HG03196 (cell line): ENCODE data around the gene LCORL.
"Not testable (repeated sequence)": the region's sequence is repeated elsewhere in the genome, so short reads cannot be mapped to it uniquely, and the experiment has no call there.

ENCODE experiments used
- ATAC-seq: cut with Tn5 transposase; IDR thresholded peaks from one replicate; pipeline ENCODE4 v1.9.1; 2021; ENCODE audit not compliant: unreplicated experiment

LCORL gene

GRCh38 chr4:17865866-17866363, 155.6 kb downstream of the LCORL start:
- ATAC-seq: no peak

- ATAC-seq: not testable (repeated sequence)
Observed at GRCh38 chr4:17861906-17862305, 159.6 kb downstream of the LCORL start.

DNA sequence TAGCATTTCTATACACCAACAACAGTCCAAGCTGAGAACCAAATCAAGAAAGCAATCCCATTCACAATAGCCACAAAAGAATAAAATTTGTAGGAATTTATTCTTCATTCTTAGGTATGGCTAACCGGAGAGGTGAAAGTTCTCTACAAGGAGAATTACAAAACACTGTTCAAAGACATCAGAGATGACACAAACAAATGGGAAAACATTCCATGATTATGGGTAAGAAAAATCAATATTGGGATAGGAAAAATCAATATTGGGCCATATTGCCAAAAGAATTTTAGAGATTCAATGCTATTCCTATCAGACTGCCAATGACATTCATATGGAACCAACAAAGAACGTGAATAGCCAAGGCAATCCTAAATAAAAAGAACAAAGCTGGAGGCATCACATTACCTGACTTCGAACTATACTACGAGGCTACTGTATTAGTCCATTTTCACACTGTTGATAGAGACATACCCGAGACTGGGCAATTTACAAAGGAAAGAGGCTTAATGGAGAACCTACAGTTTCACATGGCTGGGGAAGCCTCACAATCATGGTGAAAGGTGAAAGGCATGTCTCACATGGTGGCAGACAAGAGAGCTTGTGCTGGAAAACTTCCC, 161.7 kb downstream of the LCORL start:
- ATAC-seq: no peak

DNA sequence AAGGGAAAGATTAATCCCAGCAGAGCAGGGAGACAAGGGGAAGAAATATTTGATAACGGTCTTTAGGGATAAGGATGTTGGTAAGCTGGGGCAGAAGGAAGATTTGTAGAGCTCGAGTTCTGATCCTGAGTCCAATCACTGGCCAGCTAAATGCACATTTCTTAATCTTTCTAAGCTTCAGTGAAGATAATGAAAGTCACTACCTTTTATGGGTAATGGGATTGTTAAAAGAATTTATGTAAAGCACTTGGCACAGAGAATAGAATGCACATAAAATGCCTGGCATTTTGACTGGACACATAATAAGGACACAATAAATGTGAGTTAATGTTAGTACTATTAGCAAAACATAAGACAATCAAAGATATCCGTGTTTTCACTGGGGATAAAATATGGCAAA, 167.5 kb downstream of the LCORL start:
- ATAC-seq: no peak

DNA sequence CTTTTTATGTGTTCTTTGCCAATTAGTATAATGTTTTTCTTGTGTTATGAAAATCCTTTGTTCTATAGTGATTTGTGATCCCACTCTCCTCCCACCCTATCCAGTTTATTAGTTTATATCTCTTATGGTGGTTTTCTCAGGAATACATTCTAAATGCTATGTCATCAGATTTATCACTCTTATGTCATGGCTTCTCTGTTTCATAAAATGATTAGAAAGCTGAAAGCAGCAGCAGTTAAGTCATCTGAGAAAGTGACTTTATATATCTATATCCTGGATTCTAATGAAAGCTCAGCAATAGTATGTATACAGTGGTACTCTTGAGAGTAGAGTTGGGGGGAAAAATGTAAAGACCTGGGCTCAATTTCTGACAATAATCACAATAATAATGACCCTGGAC, 169.6 kb downstream of the LCORL start:
- no peak for ATAC-seq

- ATAC-seq: not testable (repeated sequence)
Observed at GRCh38 chr4:17850295-17850694, 171.3 kb downstream of the LCORL start.

DNA sequence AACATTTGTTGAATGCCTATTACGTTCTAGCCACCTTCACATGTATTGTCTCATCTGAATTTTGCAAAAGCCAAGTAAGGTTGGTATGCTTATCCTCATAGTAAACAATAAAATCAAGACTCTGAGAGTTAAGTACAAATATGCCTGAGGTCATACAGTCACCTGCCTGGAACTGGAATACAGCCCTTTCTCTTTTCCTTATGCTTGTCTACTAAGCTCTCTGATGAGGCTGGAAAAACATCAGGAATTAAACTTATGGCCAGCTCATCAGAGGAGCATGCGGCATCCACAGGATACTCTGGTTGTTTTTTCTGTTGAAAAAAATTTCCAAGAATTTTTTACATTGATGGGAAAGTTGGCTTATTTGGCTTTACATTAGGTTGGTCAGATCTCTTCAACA, 175.3 kb downstream of the LCORL start:
- no peak for ATAC-seq

GRCh38 chr4:17823871-17824669, 197.5 kb downstream of the LCORL start:
- no peak for ATAC-seq

- ATAC-seq: peak; percentile 80
Observed at GRCh38 chr4:17817027-17817426, 204.5 kb downstream of the LCORL start.

DNA sequence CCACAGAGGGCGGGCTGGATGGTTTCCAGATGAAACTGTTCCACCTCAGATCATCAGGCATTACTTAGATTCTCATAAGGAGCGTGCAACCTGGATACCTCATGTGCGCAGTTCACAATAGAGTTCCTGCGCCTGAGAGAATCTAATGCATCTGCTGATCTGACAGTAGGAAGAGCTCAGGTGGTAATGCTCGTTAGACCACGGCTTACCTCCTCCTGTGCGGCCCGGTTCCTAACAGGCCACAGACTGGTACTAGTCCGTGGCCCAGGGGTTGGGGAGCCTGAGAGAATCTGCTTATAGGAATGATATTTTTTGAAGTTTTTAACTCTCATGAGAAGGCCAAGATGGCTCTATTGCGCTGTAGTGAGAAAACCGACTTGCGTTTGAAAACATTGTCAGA, 205.4 kb downstream of the LCORL start:
- no peak for ATAC-seq

DNA sequence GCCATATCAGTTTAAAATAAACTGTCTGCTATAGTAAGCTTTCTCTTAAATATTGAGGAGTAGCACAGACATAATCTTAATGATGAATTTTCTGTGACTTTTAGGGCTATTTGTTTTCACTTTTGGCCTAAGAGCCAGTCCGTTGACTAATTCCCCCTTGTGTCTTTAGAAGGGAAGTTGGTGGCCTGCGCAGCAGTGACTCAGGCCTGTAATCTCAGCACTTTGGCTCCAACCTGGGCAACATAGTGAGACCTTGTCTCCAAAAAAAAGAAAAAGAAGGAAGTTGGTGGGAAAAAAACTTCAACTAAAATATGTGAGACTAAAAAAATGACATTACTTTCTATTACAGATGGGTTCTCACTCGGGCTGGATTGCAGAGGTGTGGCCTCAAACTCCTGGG, 207.4 kb downstream of the LCORL start:
- no peak for ATAC-seq

- ATAC-seq: no peak
Observed at GRCh38 chr4:17812801-17813200, 208.8 kb downstream of the LCORL start.

DNA sequence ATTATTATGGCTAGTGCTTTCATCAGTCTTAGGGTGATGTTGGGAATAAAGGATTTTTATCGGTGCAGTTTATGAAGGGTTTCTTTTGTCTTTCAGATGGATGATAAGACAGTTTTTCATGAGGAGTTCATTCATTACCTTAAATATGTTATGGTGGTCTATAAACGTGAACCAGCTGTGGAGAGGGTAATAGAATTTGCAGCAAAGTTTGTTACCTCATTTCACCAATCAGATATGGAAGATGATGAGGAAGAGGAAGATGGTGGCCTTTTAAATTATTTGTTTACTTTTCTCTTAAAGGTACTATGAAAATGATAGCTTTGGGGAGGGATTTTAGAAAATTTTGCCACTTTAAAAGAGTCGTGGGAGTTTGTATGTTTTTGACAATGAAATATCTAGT, 209.4 kb downstream of the LCORL start:
- ATAC-seq: no peak

- peak; percentile 22 for ATAC-seq
Observed at GRCh38 chr4:17811078-17811603, 210.4 kb downstream of the LCORL start.

DNA sequence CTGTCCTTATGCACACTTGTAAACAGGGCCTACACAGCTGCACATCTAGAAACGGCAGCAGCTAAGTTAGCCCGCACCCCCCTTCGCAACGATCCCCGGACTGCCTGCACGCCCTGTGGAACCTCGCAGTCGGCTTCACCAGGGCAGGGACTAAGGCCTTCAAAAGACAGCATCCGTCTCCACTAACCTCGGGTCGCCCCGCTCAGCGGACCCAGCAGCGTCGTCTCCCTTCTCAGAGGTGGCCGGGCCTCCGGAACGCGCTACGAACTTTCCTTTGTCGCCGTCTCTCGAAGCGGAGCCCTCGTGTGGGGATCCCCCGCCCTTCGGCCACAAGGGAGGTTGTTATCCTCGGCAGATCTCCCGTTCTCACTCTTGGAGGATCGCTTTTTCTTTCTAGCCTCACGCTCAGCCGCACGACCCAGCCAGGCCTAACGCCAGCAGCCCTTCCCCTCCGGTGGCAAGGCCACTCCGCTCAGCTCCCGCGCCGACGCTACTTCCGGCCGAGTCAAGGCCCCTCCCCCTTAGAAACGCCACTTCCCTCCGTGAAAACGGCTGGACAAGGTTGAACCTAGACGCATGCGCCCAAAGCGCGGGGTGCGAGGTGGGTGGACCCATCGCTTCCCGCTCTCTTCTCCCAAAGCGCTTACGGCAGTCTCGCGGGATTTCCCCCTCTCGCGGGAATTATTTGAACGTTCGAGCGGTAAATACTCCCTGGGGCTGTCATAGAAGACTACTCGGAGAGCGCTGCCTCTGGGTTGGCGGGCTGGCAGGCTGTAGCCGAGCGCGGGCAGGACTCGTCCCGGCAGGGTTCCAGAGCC, 211.1 kb downstream of the LCORL start, which contains the start of the genes DCAF16 and NCAPG:
Gene DCAF16, minus strand, starts transcription at position 498 of the 818 bp plus-strand sequence. CDS start 6,616 bp downstream, outside the sequence.
Gene NCAPG, plus strand, starts transcription at position 720 of the 818 bp plus-strand sequence. CDS start 99 bp downstream, outside the sequence.
- peak; percentile 94 for ATAC-seq

DNA sequence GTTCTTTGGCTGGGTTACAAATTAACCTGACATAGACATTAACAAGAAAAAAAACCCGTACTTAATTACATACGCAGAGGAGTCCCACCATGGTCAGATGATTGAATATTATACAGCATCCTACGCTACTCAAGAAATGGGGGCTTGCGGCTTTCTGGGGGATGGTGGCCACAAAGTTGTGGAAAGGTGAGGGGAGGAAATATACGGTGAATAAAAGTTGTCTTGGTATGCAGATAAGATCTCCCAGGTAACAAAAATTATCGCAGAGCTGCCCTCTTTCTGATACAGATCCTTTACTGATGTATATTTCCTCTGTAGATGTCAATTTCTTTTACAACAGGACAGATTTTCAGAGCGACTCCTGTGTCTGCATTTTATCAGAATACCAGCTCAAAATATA, 211.9 kb downstream of the LCORL start:
- ATAC-seq: no peak

GRCh38 chr4:17807446-17807845, 214.1 kb downstream of the LCORL start:
- ATAC-seq: no peak

DNA sequence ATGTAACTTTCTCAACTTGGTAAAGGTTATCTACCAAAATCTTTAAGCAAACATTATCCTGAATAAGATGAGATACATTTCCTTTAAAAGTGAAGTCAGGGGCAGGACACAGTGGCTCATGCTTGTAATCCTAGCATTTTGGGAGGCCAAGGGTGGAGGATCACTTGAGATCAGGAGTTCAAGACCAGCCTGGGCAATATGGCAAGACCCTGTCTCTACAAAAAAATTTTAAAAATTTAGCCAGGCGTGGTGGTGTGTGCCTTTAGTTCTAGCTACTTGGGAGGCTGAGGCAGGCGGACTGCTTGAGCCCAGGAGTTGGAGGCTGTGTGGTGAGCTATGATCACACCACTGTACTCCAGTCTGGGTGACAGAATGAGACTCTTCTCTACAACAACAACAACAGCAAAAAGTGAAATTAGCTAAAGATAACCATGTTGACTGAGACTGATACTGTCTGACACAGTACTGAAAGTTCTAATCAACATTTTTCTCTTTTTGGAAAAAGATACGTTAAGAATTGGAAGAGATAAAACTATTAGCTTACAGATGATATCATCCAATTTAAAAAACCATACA, 215.9 kb downstream of the LCORL start:
- ATAC-seq: no peak

- ATAC-seq: no peak
Observed at GRCh38 chr4:17797808-17798207, 223.7 kb downstream of the LCORL start.

DNA sequence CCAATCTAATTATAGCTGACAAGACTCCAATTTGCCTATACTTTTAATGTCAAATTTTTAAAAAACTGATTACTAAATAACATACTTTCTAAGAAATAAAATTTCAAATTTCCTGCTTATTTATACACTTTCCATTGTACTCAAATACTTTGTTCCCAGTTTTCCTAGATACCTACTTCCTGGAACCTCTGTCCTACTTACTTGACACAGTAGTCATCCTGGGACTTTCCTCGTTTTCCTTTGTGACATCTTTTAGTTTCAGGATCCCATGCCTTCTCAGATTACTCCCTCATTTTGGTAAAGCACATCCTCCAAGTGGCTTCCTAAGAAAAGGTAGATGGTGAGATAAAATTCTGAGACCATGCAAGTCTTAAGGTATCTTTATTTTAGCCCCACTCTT, 226.8 kb downstream of the LCORL start:
- ATAC-seq: no peak
